ENCODE data around the gene HDAC1.

HDAC1 gene

DNA sequence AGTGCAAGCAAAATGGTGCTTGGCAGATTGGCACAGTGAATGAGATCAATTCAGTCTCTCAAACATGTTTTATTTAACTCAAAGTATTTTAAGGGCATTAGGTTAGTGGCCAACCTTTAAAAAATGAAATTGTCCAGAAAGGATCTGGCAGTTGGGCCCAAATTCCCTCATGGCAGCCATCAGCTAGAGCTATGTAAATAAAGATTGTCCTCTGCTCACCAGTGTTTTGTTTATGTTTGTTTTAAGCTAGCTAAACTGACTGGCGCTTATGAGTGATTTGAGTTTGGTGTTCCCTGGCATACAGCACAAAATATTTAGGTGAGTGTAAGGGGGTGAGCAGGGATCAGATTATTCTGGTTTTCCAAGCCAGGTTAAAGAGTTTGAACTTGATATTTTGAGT, 18.1 kb downstream of the HDAC1 start:
- DNase-seq, result no peak
- Histone ChIP-seq H3K27me3 (replicated peaks in 2 of 5; ENCODE audit: control insufficient read depth in 4 of 5, insufficient read depth in 5 of 5, low read length in 4 of 5) (no peaks in the 10 kb centered on the region), H3K36me3 (ENCODE audit: control insufficient read depth in 4 of 4, insufficient read depth in 4 of 4, low read length in 3 of 4) (peaks cover 0 to 32% (median 14%) of the 10 kb centered on the region in 4 experiments), H3K27ac (ENCODE audit: insufficient read depth in 1 of 2, low read depth in 1 of 2, low read length in 2 of 2, poor library complexity in 1 of 2, severe bottlenecking in 2 of 2) (no peak overlapping the region), H3K4me1 (ENCODE audit: control extremely low read depth in 1 of 4, control insufficient read depth in 4 of 4, insufficient read depth in 4 of 4, low read length in 3 of 4) (no peaks in the 10 kb centered on the region), H3K9me3 (ENCODE audit: control extremely low read depth in 1 of 5, control insufficient read depth in 4 of 5, insufficient read depth in 2 of 5, low read depth in 1 of 5, low read length in 4 of 5) (peaks cover 0 to 8% (median 0%) of the 10 kb centered on the region in 5 experiments), H3K4me3 (ENCODE audit: control insufficient read depth in 1 of 7, extremely low read depth in 1 of 7, insufficient read depth in 4 of 7, low read depth in 2 of 7, low read length in 6 of 7) (no peak overlapping the region)
- 100% methylated on average over 1 of the region's 1 CpG for WGBS (ENCODE audit: insufficient coverage)
- POLR2A ChIA-PET, result no interaction called here
- CTCF ChIA-PET, result no interaction called here

DNA sequence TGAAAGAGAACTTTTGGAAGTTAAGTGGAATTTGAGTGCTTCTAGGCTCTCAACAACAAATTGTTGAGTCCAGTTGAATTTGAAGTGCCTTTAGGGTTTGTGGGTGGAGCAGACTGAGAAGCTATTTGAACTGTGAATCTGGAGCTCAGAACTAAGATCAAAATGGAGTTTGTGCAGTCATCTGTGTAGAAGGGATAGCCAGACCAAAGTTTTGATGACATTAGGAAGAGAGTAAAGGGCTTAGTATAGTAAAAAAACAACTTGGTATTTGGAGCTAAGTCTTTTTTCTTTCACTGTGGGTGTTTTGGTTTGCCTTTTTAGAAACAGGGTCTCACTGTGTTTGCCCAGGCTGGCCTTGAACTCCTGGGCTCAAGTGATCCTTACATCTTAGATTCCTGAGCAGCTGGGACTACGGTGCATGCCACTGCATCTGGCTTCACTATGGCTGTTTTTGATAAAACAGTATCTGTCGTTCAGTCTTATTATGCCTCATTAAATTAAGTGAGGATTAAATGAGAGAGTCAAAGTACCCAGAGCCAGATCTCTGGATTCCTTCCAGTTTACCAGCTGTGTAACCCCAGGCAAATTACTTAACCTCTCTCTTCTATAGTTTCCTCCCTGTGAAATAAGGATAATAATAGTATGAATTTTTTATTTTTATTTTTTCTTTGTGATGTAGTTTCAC, 20.0 kb downstream of the HDAC1 start:
- no peaks in the 10 kb centered on the region for H3K4me1 ChIP-seq (ENCODE audit: control extremely low read depth in 1 of 4, control insufficient read depth in 4 of 4, insufficient read depth in 4 of 4, low read length in 3 of 4)
- CTCF ChIA-PET, result interaction anchor here (0.9 to 1.0 kb wide), 3 partner anchors 9 to 97 kb away, joined by 3 read pairs; no protein-coding TSS in a partner anchor
- no peak overlapping the region for H3K27ac ChIP-seq (ENCODE audit: insufficient read depth in 1 of 2, low read depth in 1 of 2, low read length in 2 of 2, poor library complexity in 1 of 2, severe bottlenecking in 2 of 2)
- no peak for DNase-seq
- POLR2A ChIA-PET, result interaction anchor here (1.2 kb wide), 1 partner anchor 10 kb away, joined by 4 read pairs; no protein-coding TSS in a partner anchor
- no peaks in the 10 kb centered on the region for H3K27me3 ChIP-seq (replicated peaks in 2 of 5; ENCODE audit: control insufficient read depth in 4 of 5, insufficient read depth in 5 of 5, low read length in 4 of 5)
- WGBS (ENCODE audit: insufficient coverage), result no CpG with 5 or more reads among the region's 2 CpGs
- H3K36me3 ChIP-seq (ENCODE audit: control insufficient read depth in 4 of 4, insufficient read depth in 4 of 4, low read length in 3 of 4), result peaks cover under 1 to 24% (median 10%) of the 10 kb centered on the region in 4 experiments
- no peak overlapping the region for H3K4me3 ChIP-seq (ENCODE audit: control insufficient read depth in 1 of 7, extremely low read depth in 1 of 7, insufficient read depth in 4 of 7, low read depth in 2 of 7, low read length in 6 of 7)
- H3K9me3 ChIP-seq (ENCODE audit: control extremely low read depth in 1 of 5, control insufficient read depth in 4 of 5, insufficient read depth in 2 of 5, low read depth in 1 of 5, low read length in 4 of 5), result no peaks in the 10 kb centered on the region

DNA sequence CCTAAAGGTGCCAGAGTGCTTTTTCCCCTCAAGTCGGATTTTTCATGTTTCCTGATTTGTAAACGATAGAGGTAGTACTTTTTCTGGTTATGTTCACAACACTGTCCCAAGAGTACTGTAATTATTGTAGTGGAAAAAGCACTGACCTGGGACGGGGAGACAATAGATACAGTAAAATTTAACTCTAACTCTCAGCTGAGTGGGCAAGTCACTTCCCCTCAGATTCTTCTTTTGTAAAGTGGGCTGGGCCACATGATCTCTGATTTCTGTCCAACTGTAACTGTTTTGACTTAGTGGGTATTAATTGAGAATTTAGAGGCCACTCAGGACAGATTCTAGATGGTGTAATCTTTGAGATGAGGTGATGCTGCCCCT, 25.0 kb downstream of the HDAC1 start:
- DNase-seq, result no peak
- Histone ChIP-seq H3K27me3 (replicated peaks in 2 of 5; ENCODE audit: control insufficient read depth in 4 of 5, insufficient read depth in 5 of 5, low read length in 4 of 5) (no peaks in the 10 kb centered on the region), H3K9me3 (ENCODE audit: control extremely low read depth in 1 of 5, control insufficient read depth in 4 of 5, insufficient read depth in 2 of 5, low read depth in 1 of 5, low read length in 4 of 5) (no peaks in the 10 kb centered on the region), H3K4me1 (ENCODE audit: control extremely low read depth in 1 of 4, control insufficient read depth in 4 of 4, insufficient read depth in 4 of 4, low read length in 3 of 4) (peaks cover 0 to 3% (median 0%) of the 10 kb centered on the region in 4 experiments), H3K27ac (ENCODE audit: insufficient read depth in 1 of 2, low read depth in 1 of 2, low read length in 2 of 2, poor library complexity in 1 of 2, severe bottlenecking in 2 of 2) (no peak overlapping the region), H3K36me3 (ENCODE audit: control insufficient read depth in 4 of 4, insufficient read depth in 4 of 4, low read length in 3 of 4) (peaks cover 7 to 45% (median 32%) of the 10 kb centered on the region in 4 experiments), H3K4me3 (ENCODE audit: control insufficient read depth in 1 of 7, extremely low read depth in 1 of 7, insufficient read depth in 4 of 7, low read depth in 2 of 7, low read length in 6 of 7) (no peak overlapping the region)
- ChIA-PET POLR2A (no interaction called here), CTCF (interaction anchor here (1.3 to 2.7 kb wide), 3 partner anchors 11 to 110 kb away, joined by 3 to 12 read pairs (median 4); no protein-coding TSS in a partner anchor)
- WGBS (ENCODE audit: insufficient coverage), result no CpG with 5 or more reads among the region's 3 CpGs

DNA sequence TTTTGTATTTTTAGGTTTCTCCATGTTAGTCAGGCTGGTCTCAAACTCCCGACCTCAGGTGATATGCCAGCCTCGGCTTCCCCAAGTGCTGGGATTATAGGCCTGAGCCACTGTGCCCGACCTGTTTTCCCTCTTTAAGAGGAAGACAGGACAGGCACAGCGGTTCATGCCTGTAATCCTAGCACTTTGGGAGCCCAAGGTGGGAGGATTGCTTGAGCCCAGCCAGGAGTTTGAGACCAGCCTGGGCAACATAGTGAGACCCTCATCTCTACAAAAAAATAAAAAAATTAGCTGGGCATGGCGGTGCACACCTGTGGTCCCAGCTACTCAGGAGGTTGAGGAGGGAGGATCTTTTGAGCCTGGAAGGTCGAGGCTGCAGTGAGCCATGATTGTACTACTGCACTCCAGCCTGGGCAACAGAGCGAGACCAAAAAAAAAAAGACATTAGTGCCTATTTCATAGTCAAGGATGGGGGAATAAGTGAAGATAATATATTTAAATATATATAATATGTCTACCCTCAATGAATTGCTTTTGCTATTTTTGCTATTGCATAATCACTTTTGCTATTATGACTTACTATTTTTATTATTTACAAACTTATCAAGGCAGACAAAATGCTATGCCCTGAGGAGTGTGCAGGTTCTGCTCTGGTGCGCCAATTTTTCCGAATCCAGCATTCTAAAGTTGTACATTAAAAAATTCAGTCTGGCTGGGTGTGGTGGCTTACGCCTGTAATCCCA, 26.4 kb downstream of the HDAC1 start:
- Histone ChIP-seq H3K27ac (ENCODE audit: insufficient read depth in 1 of 2, low read depth in 1 of 2, low read length in 2 of 2, poor library complexity in 1 of 2, severe bottlenecking in 2 of 2) (no peak overlapping the region), H3K4me3 (ENCODE audit: control insufficient read depth in 1 of 7, extremely low read depth in 1 of 7, insufficient read depth in 4 of 7, low read depth in 2 of 7, low read length in 6 of 7) (no peak overlapping the region), H3K36me3 (ENCODE audit: control insufficient read depth in 4 of 4, insufficient read depth in 4 of 4, low read length in 3 of 4) (peaks cover 7 to 54% (median 36%) of the 10 kb centered on the region in 4 experiments), H3K4me1 (ENCODE audit: control extremely low read depth in 1 of 4, control insufficient read depth in 4 of 4, insufficient read depth in 4 of 4, low read length in 3 of 4) (peaks cover 0 to 5% (median 0%) of the 10 kb centered on the region in 4 experiments), H3K9me3 (ENCODE audit: control extremely low read depth in 1 of 5, control insufficient read depth in 4 of 5, insufficient read depth in 2 of 5, low read depth in 1 of 5, low read length in 4 of 5) (no peaks in the 10 kb centered on the region), H3K27me3 (replicated peaks in 2 of 5; ENCODE audit: control insufficient read depth in 4 of 5, insufficient read depth in 5 of 5, low read length in 4 of 5) (no peaks in the 10 kb centered on the region)
- WGBS (ENCODE audit: insufficient coverage), result 95% methylated on average over 6 of the region's 10 CpGs
- no peak for DNase-seq
- ChIA-PET CTCF (interaction anchor here (2.7 kb wide), 1 partner anchor 102 kb away, joined by 12 read pairs; no protein-coding TSS in a partner anchor), POLR2A (no interaction called here)

DNA sequence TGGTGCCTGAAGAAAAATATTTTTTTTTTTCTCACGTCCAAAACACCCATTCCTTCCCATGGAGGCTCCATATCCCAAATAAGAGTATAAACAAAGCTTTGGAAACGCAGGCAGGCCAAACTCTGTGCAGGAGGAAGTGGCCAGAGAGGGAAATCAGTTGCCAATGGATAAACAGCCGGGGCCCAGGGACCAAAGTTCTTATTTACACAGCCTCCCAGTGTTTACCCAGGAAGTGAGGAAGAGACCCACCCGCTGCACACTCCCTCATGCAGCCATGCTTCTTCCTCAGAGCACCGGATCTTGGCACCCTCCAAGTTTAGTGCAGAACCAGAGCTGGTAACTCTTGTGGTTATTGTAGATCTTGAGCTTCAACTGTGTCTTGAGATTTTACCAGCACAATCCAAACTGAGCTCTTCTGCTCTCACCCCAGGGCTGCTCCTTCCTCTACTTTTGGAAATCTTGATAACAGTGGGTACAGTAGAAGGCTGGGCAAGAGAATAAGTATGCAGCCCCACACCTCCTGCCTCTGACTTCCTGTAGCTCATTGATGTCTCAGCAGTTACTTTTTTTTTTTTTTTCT, 29.9 kb downstream of the HDAC1 start:
- H3K9me3 ChIP-seq (ENCODE audit: control extremely low read depth in 1 of 5, control insufficient read depth in 4 of 5, insufficient read depth in 2 of 5, low read depth in 1 of 5, low read length in 4 of 5), result no peaks in the 10 kb centered on the region
- no peak overlapping the region for H3K4me3 ChIP-seq (ENCODE audit: control insufficient read depth in 1 of 7, extremely low read depth in 1 of 7, insufficient read depth in 4 of 7, low read depth in 2 of 7, low read length in 6 of 7)
- 64% methylated on average over 2 of the region's 5 CpGs for WGBS (ENCODE audit: insufficient coverage)
- DNase-seq, result no peak
- H3K36me3 ChIP-seq (ENCODE audit: control insufficient read depth in 4 of 4, insufficient read depth in 4 of 4, low read length in 3 of 4), result peaks cover 7 to 69% (median 51%) of the 10 kb centered on the region in 4 experiments
- ChIA-PET CTCF (interaction anchor here (0.8 to 2.8 kb wide), 11 partner anchors 9 to 106 kb away, joined by 3 to 9 read pairs (median 4); partner anchors contain the start of genes FAM229A, HDAC1 and TSSK3), POLR2A (interaction anchor here (0.7 to 1.4 kb wide), 2 partner anchors 10 kb away, joined by 3 to 4 read pairs; no protein-coding TSS in a partner anchor)
- no peak overlapping the region for H3K27ac ChIP-seq (ENCODE audit: insufficient read depth in 1 of 2, low read depth in 1 of 2, low read length in 2 of 2, poor library complexity in 1 of 2, severe bottlenecking in 2 of 2)
- peaks cover 0 to 5% (median 0%) of the 10 kb centered on the region in 4 experiments for H3K4me1 ChIP-seq (ENCODE audit: control extremely low read depth in 1 of 4, control insufficient read depth in 4 of 4, insufficient read depth in 4 of 4, low read length in 3 of 4)
- H3K27me3 ChIP-seq (replicated peaks in 2 of 5; ENCODE audit: control insufficient read depth in 4 of 5, insufficient read depth in 5 of 5, low read length in 4 of 5), result no peaks in the 10 kb centered on the region

DNA sequence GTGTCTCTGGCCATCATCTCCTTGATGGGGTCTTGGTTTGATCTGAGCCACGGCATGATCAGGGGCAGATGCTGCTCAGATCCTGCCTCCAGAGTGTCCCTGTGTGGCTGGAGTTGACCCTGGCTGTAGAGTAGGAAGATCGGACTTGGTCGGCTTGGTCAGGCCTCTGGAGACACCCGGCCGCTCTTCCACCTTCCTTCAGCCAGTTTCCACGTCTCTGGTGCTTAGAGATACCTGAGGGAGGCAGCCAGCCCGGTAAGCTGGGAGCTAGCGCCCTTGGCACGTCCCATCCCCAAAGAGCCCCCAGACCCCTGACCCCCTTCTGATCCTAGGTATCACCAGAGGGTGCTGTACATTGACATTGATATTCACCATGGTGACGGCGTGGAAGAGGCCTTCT, 35.3 kb downstream of the HDAC1 start:
- ChIA-PET POLR2A (no interaction called here), CTCF (no interaction called here)
- Histone ChIP-seq H3K27ac (ENCODE audit: insufficient read depth in 1 of 2, low read depth in 1 of 2, low read length in 2 of 2, poor library complexity in 1 of 2, severe bottlenecking in 2 of 2) (no peak overlapping the region), H3K4me3 (ENCODE audit: control insufficient read depth in 1 of 7, extremely low read depth in 1 of 7, insufficient read depth in 4 of 7, low read depth in 2 of 7, low read length in 6 of 7) (no peak overlapping the region), H3K4me1 (ENCODE audit: control extremely low read depth in 1 of 4, control insufficient read depth in 4 of 4, insufficient read depth in 4 of 4, low read length in 3 of 4) (no peaks in the 10 kb centered on the region), H3K36me3 (ENCODE audit: control insufficient read depth in 4 of 4, insufficient read depth in 4 of 4, low read length in 3 of 4) (peaks cover 16 to 86% (median 70%) of the 10 kb centered on the region in 4 experiments), H3K27me3 (replicated peaks in 2 of 5; ENCODE audit: control insufficient read depth in 4 of 5, insufficient read depth in 5 of 5, low read length in 4 of 5) (no peaks in the 10 kb centered on the region), H3K9me3 (ENCODE audit: control extremely low read depth in 1 of 5, control insufficient read depth in 4 of 5, insufficient read depth in 2 of 5, low read depth in 1 of 5, low read length in 4 of 5) (no peaks in the 10 kb centered on the region)
- WGBS (ENCODE audit: insufficient coverage), result 97% methylated on average over 11 of the region's 11 CpGs
- DNase-seq, result no peak
